Lung (tissue), 12 donors: ENCODE data around the gene SSX2IP. TPM values are rescaled to one million over a fixed set of nuclear protein-coding genes. Genes with fewer than 3 reads are reported as not detected.

Experiments
- ATAC-seq: fragments of 200-7000 bp; cut with Tn5 transposase; one replicate; pipeline ENCODE4 v1.9.1; 2020; ENCODE audit warnings: moderate number of reproducible peaks; ENCODE audit not compliant: insufficient read depth, low FRiP score
- DNase-seq, 3 donors: peaks; one replicate each; pipeline ENCODE4 v3.0.0-alpha.2; 2013 to 2017
- H3K27ac ChIP-seq, 2 donors: one replicate each; pipeline ENCODE4 v1.5.1; 2013; ENCODE audit warnings: mild to moderate bottlenecking in 2 of 2, moderate library complexity in 2 of 2, control low read depth in 1 of 2, inconsistent platforms in 1 of 2, low read depth in 1 of 2, low read length in 1 of 2
- H3K27me3 ChIP-seq, 3 donors: one replicate each; pipeline ENCODE4 v1.5.1; 2013; ENCODE audit warnings: low read length in 2 of 3; ENCODE audit not compliant: control insufficient read depth in 3 of 3, insufficient read depth in 3 of 3
- H3K36me3 ChIP-seq, 4 donors: one replicate each; pipeline ENCODE4 v1.5.1; 2013; ENCODE audit warnings: low read length in 4 of 4, mild to moderate bottlenecking in 1 of 4, moderate library complexity in 1 of 4; ENCODE audit not compliant: control insufficient read depth in 4 of 4, insufficient read depth in 4 of 4
- H3K4me1 ChIP-seq, 5 donors: one replicate each; pipeline ENCODE4 v1.5.1; 2013; ENCODE audit warnings: low read length in 5 of 5, mild to moderate bottlenecking in 2 of 5, moderate library complexity in 1 of 5; ENCODE audit not compliant: control insufficient read depth in 5 of 5, insufficient read depth in 5 of 5
- H3K4me3 ChIP-seq: one replicate; pipeline ENCODE4 v1.5.1; 2013; ENCODE audit warnings: mild to moderate bottlenecking, control low read depth, moderate library complexity
- H3K9ac ChIP-seq, 2 donors: one replicate each; pipeline ENCODE4 v1.5.1; 2013; ENCODE audit warnings: low read length in 2 of 2, control low read depth in 1 of 2; ENCODE audit not compliant: insufficient read depth in 1 of 2
- H3K9me3 ChIP-seq, 4 donors: one replicate each; pipeline ENCODE4 v1.5.1; 2013; ENCODE audit warnings: low read length in 3 of 4, mild to moderate bottlenecking in 1 of 4, moderate library complexity in 1 of 4; ENCODE audit not compliant: control insufficient read depth in 4 of 4, insufficient read depth in 3 of 4
- WGBS, 2 donors: extraction: QIAGEN DNeasy Blood & Tissue Kit; methylation state at CpG; one replicate each; pipeline ENCODE4 v1.1.7; 2013; 5-methylcytosine and 5-hydroxymethylcytosine counted together
- polyA plus RNA-seq, 2 donors: library from polyadenylated mRNA; stranded (reverse); fragments of 200-250 nt; gene quantifications; one replicate each; pipeline ENCODE4 v1.2.1, GENCODE V29; 2013
- total RNA-seq, 2 donors: library from RNA; depleted of rRNA in 1 of 2; stranded (reverse); fragments of >200 nt in 1 of 2; gene quantifications; one replicate each; pipeline ENCODE4 v1.2.1, GENCODE V29; 2014 to 2021
- TF ChIP-seq, protein P1 (sequence below): IDR thresholded peaks from 2 replicates; pipeline ENCODE4 v1.5.1; 2012; ENCODE audit warnings: mild to moderate bottlenecking; ENCODE audit errors: control extremely low read depth, extremely low read depth
- donor health status: control.
- donor health status: control.
- donor health status: Bipolar disorder and iron deficiency.
- donor health status: healthy.
- donor health status: DM: yes; HTN: yes; CAD: no.

SSX2IP gene
- total and polyA plus RNA-seq, 4 donors = 2.7 to 12.1 (median 5.1) TPM

DNA sequence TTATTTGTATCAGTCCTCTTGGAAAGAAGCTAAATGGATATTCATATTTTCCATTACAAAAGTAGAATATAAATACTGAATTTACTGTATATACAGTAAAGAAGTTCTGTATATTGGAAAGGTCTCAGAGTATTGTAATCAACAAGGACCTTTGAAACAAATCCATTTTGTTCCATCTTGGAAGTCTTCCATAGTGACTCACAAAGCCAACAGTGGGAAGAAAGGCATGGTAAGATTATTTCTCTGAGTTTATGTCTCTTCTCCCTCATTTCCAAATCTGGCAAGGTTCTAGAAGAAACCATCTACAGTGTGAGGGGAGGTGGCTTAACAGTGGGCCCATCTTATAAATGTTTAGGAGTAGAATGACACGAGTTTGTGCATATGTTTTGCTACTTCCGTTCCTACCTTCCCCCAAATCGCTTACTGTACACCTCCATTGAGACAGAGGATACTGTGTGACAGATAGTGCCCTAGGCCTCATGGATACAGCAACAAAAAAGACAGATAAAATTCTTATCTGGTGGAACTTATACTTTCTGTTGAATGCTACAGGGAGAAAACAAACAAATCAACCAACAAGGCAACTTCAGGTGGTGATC, 22.1 kb upstream of the SSX2IP start:
- Histone ChIP-seq H3K9me3 (no peaks in the 10 kb centered on the region), H3K27ac (no peak overlapping the region), H3K36me3 (no peaks in the 10 kb centered on the region), H3K4me3 (no peak overlapping the region), H3K4me1 (peaks cover 0 to 22% (median 0%) of the 10 kb centered on the region in 5 donors), H3K27me3 (no peaks in the 10 kb centered on the region), H3K9ac (no peak overlapping the region)
- TF ChIP-seq, protein P1, sequence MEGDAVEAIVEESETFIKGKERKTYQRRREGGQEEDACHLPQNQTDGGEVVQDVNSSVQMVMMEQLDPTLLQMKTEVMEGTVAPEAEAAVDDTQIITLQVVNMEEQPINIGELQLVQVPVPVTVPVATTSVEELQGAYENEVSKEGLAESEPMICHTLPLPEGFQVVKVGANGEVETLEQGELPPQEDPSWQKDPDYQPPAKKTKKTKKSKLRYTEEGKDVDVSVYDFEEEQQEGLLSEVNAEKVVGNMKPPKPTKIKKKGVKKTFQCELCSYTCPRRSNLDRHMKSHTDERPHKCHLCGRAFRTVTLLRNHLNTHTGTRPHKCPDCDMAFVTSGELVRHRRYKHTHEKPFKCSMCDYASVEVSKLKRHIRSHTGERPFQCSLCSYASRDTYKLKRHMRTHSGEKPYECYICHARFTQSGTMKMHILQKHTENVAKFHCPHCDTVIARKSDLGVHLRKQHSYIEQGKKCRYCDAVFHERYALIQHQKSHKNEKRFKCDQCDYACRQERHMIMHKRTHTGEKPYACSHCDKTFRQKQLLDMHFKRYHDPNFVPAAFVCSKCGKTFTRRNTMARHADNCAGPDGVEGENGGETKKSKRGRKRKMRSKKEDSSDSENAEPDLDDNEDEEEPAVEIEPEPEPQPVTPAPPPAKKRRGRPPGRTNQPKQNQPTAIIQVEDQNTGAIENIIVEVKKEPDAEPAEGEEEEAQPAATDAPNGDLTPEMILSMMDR = no peak
- no peak for ATAC-seq
- DNase-seq = no peak
- 90 to 98% methylated on average over 3 of the region's 3 CpGs for whole genome bisulfite sequencing, 2 donors

DNA sequence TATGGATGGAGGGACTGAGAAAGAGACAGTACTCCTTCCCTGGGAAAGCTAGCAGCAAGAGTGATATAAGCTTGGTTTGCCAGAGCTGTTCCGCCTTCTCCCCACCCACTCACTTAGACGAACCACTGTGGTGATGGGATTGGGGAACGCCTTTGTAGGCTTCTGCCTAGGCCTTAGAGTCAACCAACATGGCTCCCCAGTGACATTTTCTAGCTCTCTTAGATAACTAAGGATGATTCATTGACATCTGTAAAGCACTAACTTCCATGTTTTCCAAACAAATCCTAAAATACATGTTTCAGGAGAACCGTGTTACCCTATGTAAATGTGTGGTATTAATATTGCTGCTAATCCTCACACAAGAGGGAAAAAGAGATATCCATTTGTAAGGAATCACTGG, 21.6 kb upstream of the SSX2IP start:
- Histone ChIP-seq H3K27me3 (no peaks in the 10 kb centered on the region), H3K36me3 (no peaks in the 10 kb centered on the region), H3K27ac (no peak overlapping the region), H3K4me1 (peaks cover 0 to 22% (median 0%) of the 10 kb centered on the region in 5 donors), H3K9ac (no peak overlapping the region), H3K9me3 (no peaks in the 10 kb centered on the region), H3K4me3 (no peak overlapping the region)
- 87 to 95% methylated on average over 4 of the region's 4 CpGs for WGBS, 2 donors
- DNase-seq = no peak
- ATAC-seq = no peak
- TF ChIP-seq, protein P1 = no peak

DNA sequence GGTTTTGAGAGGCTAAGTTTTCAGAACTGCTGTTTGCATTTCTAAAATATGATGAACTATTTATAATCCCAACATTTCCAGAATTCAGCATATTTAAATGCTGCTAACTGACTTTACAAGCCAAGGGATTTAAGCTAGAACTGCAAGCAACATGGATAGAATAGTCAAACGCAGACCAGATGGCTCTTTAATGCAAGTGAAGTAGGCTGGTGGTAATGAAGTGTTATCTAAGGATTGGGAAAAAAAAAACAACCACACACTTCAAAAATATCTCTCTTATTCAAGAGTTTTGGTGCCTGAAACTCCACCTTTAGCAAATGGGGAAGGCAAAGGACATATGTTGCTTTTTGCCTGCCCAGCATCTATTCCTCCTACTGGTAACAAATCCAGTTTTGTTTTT, 20.9 kb upstream of the SSX2IP start:
- peaks cover 0 to 22% (median 0%) of the 10 kb centered on the region in 5 donors for H3K4me1 ChIP-seq
- ATAC-seq (no peak), DNase-seq (peak in 2 of 3 donors; percentile 73 to 79)
- H3K27ac ChIP-seq = no peak overlapping the region
- H3K27me3 ChIP-seq = no peaks in the 10 kb centered on the region
- no peak overlapping the region for H3K4me3 ChIP-seq
- H3K9ac ChIP-seq = no peak overlapping the region
- no peaks in the 10 kb centered on the region for H3K9me3 ChIP-seq
- WGBS, 2 donors = 56 to 76% methylated on average over 1 of the region's 1 CpG
- H3K36me3 ChIP-seq = no peaks in the 10 kb centered on the region
- TF ChIP-seq, protein P1 = no peak

GRCh38 chr1:84709131-84709530, 18.9 kb upstream of the SSX2IP start:
- Histone ChIP-seq H3K27ac (no peak overlapping the region), H3K9me3 (no peaks in the 10 kb centered on the region), H3K4me1 (peaks cover 0 to 28% (median 0%) of the 10 kb centered on the region in 5 donors), H3K36me3 (no peaks in the 10 kb centered on the region), H3K27me3 (no peaks in the 10 kb centered on the region), H3K4me3 (no peak overlapping the region), H3K9ac (no peak overlapping the region)
- no peak for ATAC-seq
- WGBS, 2 donors = 57 to 78% methylated on average over 1 of the region's 1 CpG
- TF ChIP-seq, protein P1 = no peak
- no peak for DNase-seq
